NB4 (cell line): ENCODE data around the gene DUS2.

Experiments used
- MAX ChIP-seq: IDR thresholded peaks from 2 replicates; pipeline ENCODE4 v1.6.1; 2011; ENCODE audit warnings: low read depth, low read length
- POLR2A ChIP-seq: IDR thresholded peaks from 2 replicates; pipeline ENCODE4 v1.6.1; 2011; ENCODE audit warnings: mild to moderate bottlenecking; ENCODE audit not compliant: insufficient read length; ENCODE audit errors: extremely low read depth
- TF ChIP-seq, protein P1 (sequence below): IDR thresholded peaks from one replicate; pipeline ENCODE4 v1.5.1; 2012; ENCODE audit warnings: low read depth, low read length

GRCh38 chr16:67995423-67995822, 27.7 kb upstream of the DUS2 start:
- TF ChIP-seq, protein P1, sequence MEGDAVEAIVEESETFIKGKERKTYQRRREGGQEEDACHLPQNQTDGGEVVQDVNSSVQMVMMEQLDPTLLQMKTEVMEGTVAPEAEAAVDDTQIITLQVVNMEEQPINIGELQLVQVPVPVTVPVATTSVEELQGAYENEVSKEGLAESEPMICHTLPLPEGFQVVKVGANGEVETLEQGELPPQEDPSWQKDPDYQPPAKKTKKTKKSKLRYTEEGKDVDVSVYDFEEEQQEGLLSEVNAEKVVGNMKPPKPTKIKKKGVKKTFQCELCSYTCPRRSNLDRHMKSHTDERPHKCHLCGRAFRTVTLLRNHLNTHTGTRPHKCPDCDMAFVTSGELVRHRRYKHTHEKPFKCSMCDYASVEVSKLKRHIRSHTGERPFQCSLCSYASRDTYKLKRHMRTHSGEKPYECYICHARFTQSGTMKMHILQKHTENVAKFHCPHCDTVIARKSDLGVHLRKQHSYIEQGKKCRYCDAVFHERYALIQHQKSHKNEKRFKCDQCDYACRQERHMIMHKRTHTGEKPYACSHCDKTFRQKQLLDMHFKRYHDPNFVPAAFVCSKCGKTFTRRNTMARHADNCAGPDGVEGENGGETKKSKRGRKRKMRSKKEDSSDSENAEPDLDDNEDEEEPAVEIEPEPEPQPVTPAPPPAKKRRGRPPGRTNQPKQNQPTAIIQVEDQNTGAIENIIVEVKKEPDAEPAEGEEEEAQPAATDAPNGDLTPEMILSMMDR, result no peak
- TF ChIP-seq POLR2A, result no peak
- no peak for TF ChIP-seq MAX
